GM18868 (cell line): ENCODE results near the gene TFDP2.
A peak's percentile ranks its signal among the peaks of the same experiment; 100 is the strongest.
"Not testable (repeated sequence)": the region's sequence is repeated elsewhere in the genome, so short reads cannot be mapped to it uniquely, and the experiment has no call there.

ENCODE experiments used
- ATAC-seq: cut with Tn5 transposase; IDR thresholded peaks from one replicate; pipeline ENCODE4 v1.9.1; 2021; ENCODE audit warnings: mild to moderate bottlenecking, moderate library complexity; ENCODE audit not compliant: unreplicated experiment

TFDP2 gene

GRCh38 chr3:142148792-142149672 lies at the start of gene TFDP2:
TSS of gene TFDP2 (minus strand) at chr3:142149544. CDS start at chr3:142101749, 47,795 bp downstream.
- peak; percentile 100 for ATAC-seq

- ATAC-seq, result no peak
Measured at GRCh38 chr3:142188846-142189245, 39.5 kb upstream of the TFDP2 start.

- ATAC-seq, result no peak
Measured at GRCh38 chr3:142180761-142181362, 31.5 kb upstream of the TFDP2 start.

- no peak for ATAC-seq
Measured at GRCh38 chr3:142175478-142175877, 26.1 kb upstream of the TFDP2 start.

- ATAC-seq, result no peak
Measured at GRCh38 chr3:142174559-142174958, 25.2 kb upstream of the TFDP2 start.

GRCh38 chr3:142168514-142168913 lies 19.2 kb upstream of the TFDP2 start:
- ATAC-seq, result no peak

- ATAC-seq, result no peak
Measured at GRCh38 chr3:142165194-142165593, 15.8 kb upstream of the TFDP2 start.

GRCh38 chr3:142159083-142159740 lies 9.9 kb upstream of the TFDP2 start:
- ATAC-seq, result no peak

GRCh38 chr3:142154186-142154585 lies 4.8 kb upstream of the TFDP2 start:
- ATAC-seq, result no peak

GRCh38 chr3:142152384-142152783 lies 3.0 kb upstream of the TFDP2 start:
- no peak for ATAC-seq

GRCh38 chr3:142151828-142152227 lies 2.5 kb upstream of the TFDP2 start:
- no peak for ATAC-seq

- ATAC-seq, result no peak
Measured at GRCh38 chr3:142151240-142151639, 1.9 kb upstream of the TFDP2 start.

- ATAC-seq, result no peak
Measured at GRCh38 chr3:142150271-142150670, 927 bp upstream of the TFDP2 start.

GRCh38 chr3:142149673-142149992 lies 289 bp upstream of the TFDP2 start:
- ATAC-seq, result no peak

- no peak for ATAC-seq
Measured at GRCh38 chr3:142148044-142148791, 1.1 kb downstream of the TFDP2 start.

- not testable (repeated sequence) for ATAC-seq
Measured at GRCh38 chr3:142144587-142144986, 4.8 kb downstream of the TFDP2 start.

- not testable (repeated sequence) for ATAC-seq
Measured at GRCh38 chr3:142140608-142141285, 8.6 kb downstream of the TFDP2 start.

GRCh38 chr3:142137089-142137488 lies 12.3 kb downstream of the TFDP2 start:
- not testable (repeated sequence) for ATAC-seq

- no peak for ATAC-seq
Measured at GRCh38 chr3:142134799-142135325, 14.5 kb downstream of the TFDP2 start.

- ATAC-seq, result no peak
Measured at GRCh38 chr3:142129516-142130171, 19.7 kb downstream of the TFDP2 start.
